GM18526 (cell line): Measurements from ENCODE around the gene TNRC6C.

Experiments used
- POLR2A ChIP-seq: IDR thresholded peaks from 3 replicates; pipeline ENCODE4 v1.6.1; 2011; ENCODE audit not compliant: insufficient read length; ENCODE audit errors: extremely low read depth

Gene TNRC6C

DNA sequence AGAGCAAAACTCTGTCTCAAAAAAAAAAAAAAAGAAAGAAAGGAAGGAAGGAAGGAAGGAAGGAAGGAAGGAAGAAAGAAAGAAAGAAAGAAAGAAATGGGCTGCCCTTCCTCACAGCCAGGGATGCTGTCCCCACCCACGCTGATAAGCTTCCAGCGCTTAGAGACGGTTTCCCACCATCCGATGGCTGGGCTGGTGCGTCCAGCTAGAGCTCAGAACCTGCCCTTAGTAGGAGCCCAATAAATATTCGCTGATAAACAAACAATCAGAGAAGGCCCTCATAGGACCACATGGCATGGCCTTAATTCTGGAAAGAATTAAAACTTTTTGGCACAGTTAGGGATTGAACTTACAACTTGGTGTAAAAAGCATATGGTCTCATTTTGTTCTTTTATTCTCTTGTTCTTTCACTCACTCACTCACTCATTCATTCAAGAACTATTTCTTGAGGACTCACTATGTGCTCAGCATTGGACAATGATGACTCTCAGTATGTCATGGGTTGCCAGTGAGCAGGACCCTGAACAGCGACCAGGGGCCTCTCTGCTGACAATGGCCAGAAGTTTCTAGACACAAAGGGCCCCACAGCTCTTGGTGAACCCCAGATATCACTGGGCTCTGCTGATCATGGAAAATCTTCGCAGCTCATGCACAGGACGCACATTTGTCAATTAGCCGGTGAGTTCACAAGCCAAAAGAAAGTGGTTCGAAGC is 32.5 kb upstream of the TNRC6C start:
- TF ChIP-seq POLR2A, result no peak

DNA sequence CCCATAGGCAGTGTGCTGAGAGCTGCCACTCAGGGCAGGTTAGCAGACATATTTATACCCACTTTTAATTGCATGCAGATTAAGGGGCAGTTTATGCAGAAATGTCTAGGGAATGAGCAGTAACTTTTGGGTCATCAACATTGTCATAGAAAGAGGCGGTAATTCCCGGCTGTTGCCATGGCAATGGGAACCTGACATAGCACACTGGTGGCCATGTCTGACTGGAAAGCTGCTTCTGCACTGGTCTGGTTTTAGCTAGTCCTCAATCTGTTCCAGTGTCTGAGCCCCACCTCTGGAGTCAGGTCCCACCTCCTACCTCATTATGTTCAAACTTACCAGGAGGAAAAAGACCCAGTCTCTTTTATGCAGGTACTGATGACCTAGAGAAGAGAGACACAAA is 31.5 kb upstream of the TNRC6C start:
- no peak for TF ChIP-seq POLR2A

DNA sequence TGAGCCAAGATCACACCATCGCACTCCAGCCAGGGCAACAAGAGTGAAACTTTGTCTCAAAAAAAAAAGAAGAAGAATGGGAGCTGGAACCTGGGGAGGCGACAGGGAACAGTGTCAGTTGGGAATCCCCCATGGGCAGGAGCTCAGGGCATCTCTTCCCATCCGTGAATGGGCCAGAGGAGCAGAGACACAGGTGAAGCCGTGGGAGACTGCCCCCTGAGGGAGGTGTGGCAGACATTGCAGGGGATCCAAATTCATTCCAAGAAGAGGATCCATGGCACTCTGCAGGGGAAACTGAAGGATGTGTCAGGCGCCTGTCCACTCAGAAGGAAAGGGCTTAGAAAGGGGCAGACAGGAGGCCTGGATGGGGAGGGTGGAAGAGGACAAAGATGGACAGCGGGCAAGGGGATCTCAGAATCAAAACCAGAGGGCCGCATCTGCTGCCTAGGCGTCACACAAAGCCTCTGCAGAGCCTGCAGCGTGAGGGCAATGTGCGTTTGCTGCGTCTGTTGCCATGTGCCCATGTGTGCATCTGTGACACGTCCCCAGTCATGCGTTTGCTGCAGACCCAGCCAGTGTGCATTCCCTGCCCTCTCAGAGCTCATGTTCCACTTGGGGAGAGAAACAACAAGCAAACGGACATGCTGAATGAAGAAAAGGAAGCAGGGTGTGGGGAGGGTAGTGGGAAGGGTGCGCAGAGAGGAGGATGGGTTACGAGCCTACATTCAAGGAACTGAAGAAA is 30.6 kb upstream of the TNRC6C start:
- no peak for TF ChIP-seq POLR2A

DNA sequence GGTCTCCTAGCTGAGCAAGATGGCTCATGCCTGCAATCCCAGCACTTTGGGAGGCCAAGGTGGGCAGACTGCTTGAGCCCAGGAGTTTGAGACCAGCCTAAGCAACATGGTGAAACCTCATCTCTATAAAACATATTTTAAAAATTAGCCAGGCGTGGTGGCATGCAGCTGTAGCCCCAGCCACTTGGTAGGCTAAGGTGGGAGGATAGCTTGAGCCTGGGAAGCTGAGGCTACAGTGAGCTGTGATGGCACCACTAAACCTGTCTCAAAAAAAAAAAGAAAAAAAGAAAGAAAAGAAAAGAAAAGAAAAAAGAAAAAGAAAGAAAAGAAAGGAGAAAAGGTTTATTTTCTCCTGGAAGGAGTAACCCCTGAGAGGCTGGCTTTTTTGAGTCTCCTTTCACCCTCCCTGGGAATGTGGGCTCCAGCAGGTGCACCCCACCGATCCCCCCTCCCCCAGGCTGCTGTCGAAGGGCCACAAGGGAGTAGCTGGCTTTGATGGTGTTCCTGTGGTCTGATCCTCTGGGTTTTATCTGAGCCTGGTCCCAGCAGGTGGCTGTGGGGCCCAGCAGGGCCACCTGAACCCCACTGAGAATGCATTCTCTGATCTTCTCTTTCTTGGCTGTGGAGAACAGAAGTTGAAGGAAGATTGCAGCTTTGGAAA is 29.9 kb upstream of the TNRC6C start:
- TF ChIP-seq POLR2A, result no peak

DNA sequence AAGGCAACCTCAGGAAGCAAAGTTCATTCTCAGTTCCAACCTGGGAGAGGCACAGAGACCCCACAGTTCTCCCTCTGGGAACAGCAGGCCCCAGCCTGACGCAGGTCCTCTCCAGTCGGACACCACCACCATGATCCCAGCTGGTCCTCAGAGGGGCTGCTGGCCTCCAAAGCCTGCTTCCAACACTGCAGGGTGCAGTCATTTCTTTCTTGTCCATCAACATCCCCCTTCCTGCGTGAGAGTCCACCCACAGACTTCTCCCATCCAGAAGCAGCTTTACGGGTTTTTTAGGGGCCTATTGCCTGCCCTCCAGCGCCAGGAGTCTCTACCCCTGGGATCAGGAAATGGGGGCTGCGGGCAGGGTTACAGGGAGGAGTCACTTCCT is 29.3 kb upstream of the TNRC6C start:
- TF ChIP-seq POLR2A, result no peak

DNA sequence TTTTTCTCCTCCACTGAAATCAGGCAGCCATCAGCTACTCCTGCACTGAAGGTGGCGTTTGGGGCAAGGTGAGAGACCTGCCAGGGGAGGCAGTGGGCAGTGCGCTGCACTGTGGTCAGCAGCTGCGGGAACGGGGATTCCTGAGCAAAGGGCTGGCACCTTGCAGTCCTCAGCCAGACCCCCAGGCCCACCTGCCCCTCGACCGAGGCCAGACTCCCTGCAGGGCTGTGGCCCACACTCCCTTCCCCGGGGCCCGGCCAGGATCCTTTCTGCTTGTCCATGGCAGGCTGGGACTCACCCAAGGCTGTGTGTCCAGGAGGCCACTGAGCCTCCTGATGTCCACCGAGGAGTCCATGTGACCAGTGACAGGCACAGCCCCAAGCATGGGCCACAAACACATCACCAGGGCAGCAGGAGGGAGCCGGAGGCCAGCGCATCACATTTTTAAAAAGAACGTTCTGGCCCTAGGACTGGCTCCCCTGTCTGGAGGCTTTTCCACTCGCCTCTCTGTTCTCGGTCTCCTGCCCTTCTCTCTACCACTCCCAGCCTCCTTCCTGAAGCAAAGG is 28.5 kb upstream of the TNRC6C start:
- no peak for TF ChIP-seq POLR2A

DNA sequence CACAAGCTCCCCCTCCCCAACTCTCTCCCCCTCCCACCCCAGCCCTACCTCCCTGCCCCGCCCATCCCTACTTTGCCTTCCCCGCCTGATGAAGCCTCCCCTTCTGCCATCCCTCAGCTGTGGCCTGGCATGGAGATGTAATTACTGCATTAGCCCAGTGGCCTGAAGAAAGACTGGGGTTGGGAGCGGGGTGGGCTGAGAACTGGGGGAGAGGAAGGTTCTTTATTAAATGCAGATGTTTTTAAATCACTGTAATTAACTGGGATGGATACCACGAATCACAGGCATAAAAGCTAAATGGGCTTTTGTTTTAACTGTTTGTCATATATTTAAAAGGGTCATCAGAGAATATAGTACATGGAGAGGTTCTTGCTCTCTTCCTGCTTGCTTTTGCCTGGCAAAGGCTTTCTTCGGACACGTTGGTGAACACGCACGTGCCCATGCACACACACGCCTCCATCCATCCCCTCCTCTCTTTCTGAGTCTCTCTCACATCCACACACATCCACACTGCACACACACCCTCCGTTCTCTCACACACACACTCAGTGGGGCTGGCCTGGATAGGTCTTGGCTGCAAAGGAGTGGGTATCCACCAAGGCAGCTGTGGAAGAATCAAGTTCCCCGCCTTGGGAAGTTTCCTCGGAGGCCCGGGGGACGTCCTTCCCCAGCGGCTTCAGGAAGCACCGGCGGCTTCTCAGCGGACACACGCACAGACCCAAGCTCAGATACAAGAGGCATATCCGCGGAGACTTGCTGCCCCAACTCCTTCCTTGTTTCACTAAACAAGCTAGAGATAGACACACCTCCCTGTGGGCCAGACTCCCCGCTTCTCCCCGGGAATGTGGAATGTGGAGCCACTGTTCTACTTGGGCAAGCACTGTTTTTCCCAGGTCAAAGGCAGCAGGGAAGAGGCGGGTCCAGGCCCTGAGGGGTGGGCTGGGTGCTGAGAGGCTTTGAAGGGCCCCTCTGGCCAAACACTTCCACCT is 27.4 kb upstream of the TNRC6C start:
- no peak for TF ChIP-seq POLR2A

DNA sequence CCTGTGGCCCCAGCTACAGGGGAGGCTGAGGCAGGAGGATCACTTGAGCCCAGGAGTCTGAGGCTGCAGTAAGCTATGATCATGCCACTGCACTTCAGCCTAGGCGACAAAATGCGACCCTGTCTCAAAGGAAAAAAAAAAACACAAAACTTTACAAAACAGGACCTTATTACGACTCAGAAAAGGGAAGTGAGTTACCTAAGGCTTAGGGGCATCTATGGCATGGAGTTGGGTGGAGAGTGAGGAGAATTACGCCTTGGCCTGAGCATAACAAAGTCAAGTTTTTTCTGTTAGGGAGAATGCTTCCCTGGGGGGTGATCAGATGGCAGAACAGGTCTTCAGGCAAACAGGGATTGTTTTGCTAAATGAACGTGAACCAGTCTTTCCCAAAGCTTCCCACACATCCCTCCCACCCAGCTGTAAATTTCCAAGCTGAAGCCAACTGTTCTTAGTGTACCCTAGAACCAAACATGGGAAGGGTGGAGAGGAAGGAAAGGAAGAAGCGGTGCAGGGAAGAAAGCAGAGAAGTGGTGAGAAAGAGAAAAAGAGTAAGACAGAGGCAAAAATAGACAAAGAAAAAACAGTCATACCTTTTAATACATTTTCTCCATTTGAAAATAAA is 24.6 kb upstream of the TNRC6C start:
- TF ChIP-seq POLR2A, result no peak

DNA sequence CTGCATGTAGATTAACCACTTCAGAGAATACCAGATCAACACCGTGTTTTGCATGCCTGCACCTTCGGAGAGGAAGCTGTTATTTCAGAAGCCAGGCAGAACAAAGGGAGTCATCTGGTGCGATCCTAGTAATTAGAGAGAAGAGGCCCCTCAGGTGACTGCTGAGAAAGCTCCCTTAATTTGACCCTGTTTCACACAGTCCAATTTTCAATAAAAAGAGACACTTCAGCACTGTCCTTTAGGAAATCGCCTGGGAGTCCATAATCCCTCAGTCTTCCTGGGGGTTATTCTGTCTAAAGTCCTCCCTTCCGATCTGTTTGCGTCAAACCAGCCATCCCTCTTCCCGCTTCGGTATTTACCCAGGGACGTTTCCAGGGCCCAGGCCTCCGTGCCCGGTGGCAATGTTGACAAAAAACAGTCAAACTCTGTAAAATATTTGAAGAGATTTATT is 23.4 kb upstream of the TNRC6C start:
- TF ChIP-seq POLR2A, result no peak

DNA sequence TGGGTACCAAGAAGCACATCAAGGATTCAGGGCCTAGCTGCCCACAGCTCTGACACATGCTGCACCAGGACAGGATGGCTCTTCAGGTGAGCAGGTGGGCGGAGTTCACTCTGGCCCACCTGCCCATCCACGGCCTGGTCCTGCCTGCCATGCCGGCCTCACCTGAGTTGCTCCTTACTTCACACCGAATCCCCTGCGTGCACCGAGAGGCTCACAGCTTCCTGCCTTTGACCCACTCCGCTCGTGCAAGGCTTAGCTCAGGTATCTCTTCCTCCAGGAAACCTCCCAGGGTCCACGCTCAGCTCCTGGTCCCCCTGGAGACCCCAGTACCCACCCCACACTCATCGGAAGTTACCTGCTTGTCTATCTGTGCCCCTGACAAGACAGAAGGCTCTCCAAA is 21.6 kb upstream of the TNRC6C start:
- TF ChIP-seq POLR2A, result no peak

DNA sequence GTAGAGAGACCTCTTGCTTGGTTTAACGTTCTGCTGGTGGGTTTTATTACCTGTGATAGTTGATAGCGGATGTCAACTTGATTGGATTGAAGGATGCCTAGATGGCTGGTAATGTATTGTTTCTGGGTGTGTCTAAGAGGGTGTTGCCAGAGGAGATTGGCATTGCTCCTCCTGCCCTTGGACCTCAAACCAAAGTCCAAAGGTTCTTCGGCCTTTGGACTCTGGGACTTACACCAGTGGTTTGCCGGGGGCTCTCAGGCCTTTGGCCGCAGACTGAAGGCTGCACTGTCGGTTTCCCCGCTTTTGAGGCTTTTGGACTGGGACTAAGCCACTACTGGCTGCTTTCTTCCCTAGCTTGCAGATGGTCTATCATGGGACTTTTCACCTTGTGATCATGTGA is 17.5 kb upstream of the TNRC6C start:
- no peak for TF ChIP-seq POLR2A

DNA sequence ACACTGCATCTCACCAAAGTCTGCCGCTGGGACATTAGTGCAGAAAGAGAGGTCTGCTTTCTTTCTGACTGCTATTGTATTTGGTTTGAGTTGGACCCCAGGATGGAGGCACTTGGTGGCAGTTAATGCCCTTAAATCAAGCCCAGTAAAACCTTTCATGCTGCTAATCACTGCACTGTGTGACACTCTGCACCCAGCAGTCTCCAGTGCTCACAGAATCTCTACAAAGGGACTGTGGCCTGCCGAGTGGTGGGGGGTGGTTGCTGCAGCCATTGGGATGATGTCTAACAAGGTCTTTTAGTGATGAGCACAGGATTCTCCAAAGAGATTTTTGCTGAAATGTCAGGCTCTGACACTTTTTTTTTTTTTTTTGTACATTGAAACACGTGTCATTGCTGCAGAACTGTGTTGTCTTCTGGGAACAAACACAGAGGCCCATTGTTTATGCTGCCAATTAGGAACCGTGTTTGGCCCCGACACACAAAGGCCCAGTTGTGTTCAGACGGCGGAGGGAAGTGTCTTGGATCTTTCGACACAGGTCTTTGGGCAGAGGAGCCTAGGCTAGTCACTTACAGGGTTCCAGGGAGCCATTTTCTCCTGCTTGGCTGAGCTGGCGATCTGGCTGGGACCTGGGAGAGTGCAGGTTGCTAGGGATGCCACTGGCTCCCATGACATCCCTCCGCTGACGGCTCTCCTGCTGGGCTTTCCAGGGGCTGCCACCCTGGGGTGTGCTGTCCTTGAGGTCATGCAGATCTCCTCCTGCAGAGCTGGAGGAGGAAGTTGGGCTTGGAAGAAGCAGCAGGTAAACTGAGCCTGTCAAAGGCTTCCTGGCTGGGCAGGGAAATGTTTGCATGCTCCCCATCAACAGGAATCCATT is 16.2 kb upstream of the TNRC6C start:
- no peak for TF ChIP-seq POLR2A

DNA sequence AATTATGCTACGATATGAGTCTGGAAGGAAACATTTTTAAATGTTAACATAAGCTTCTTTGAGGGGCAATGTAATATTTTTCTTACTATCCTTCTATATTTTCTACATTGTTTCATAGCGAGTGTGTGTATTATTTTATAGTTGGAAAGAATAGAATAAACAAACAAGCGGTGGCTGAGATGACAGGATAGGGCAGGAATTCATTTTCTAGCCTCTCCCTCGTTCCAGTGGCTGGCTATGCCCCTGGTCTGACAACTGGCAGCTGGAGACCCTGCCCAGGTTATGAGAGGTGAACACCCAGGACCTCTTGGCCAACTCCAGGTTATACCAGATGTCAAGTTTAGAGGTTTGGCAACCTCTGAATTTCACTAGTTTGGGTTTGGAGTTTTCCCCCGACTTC is 14.5 kb upstream of the TNRC6C start:
- no peak for TF ChIP-seq POLR2A

DNA sequence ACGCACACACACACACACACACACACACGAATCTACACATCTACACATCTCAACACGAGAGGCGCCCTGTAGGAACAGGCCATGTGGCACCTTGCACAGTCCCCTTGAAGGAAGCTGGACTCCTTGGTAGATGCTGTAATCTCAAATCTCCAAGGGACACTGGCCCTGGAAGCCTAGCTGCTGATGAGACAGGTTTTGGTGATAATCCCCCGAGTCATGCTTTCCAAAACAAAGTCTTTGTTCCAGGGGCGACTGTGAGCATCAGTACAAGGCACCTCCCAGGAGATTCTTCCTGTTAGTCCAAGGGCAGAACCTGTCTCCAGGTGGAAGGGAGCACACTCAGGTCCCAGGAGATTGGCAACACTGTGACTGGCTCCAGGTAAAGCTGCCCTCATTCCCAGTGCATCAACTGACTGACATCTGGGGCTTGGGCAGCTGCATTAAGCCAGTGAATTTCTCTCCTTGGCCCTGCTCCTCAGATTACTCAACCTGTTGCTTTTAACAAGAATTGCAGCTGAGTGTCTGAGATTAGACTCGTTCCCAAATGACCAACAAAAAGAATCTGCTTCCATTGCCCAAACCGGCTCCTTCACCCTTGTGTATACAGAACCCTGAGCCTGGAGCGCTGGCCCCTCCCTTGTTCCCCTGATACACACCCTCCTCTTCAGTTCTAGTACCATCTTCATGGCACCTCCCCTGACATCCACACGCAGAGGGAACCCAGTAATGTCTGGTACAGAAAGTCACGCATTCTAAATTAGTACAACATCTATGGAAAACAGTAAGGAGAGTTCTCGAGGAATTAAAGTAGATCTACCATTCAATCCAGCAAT is 13.9 kb upstream of the TNRC6C start:
- no peak for TF ChIP-seq POLR2A
